Glutamatergic neuron (in vitro differentiated cells): ENCODE data around the gene CDH7. TPM values are rescaled to one million over a fixed set of nuclear protein-coding genes. Genes with fewer than 3 reads are reported as not detected.

Source experiments
- DNase-seq: peaks from one replicate; pipeline ENCODE4 v3.0.0; 2022
- H3K27ac Mint-ChIP-seq: one replicate; pipeline ENCODE4 v1.8.0; 2020; ENCODE audit warnings: mild to moderate bottlenecking, mixed read lengths, inconsistent platforms; ENCODE audit not compliant: unreplicated experiment
- H3K27me3 Mint-ChIP-seq: one replicate; pipeline ENCODE4 v1.8.0; 2020; ENCODE audit warnings: mild to moderate bottlenecking, moderate library complexity, mixed read lengths, inconsistent platforms; ENCODE audit not compliant: unreplicated experiment
- H3K36me3 Mint-ChIP-seq: one replicate; pipeline ENCODE4 v1.8.0; 2020; ENCODE audit warnings: mild to moderate bottlenecking, mixed read lengths, inconsistent platforms; ENCODE audit not compliant: unreplicated experiment
- H3K4me1 Mint-ChIP-seq: one replicate; pipeline ENCODE4 v1.8.0; 2020; ENCODE audit warnings: mild to moderate bottlenecking, low read depth, mixed read lengths, inconsistent platforms; ENCODE audit not compliant: unreplicated experiment
- H3K4me3 Mint-ChIP-seq: one replicate; pipeline ENCODE4 v1.8.0; 2020; ENCODE audit warnings: mild to moderate bottlenecking, mixed read lengths, inconsistent platforms; ENCODE audit not compliant: unreplicated experiment
- H3K9me3 Mint-ChIP-seq: one replicate; pipeline ENCODE4 v1.8.0; 2020; ENCODE audit warnings: mild to moderate bottlenecking, moderate library complexity, mixed read lengths, inconsistent platforms; ENCODE audit not compliant: unreplicated experiment
- total RNA-seq: library from RNA; stranded (reverse); fragmentation: NEBNext Ultra II Directional; extraction: Animal tissue kit (Norgen Biotek cat#: 25700); gene quantifications from one replicate; pipeline ENCODE4 v1.2.1, GENCODE V29; 2021; ENCODE audit not compliant: unreplicated experiment
- TF ChIP-seq, protein P1 (sequence below): fragments of 200-600 bp; sonication (generic); IDR thresholded peaks from one replicate; pipeline ENCODE4 v1.5.0; 2021; ENCODE audit not compliant: partially characterized antibody, unreplicated experiment

CDH7 gene
- total RNA-seq, 1 donor from 2014 or later, result 1.6 TPM

- peaks cover 10% of the 10 kb centered on the region for H3K9me3 Mint-ChIP-seq
- H3K27me3 Mint-ChIP-seq, result peaks cover 6% of the 10 kb centered on the region
- peak overlapping the region; percentile 24 for H3K27ac Mint-ChIP-seq
- no peaks in the 10 kb centered on the region for H3K36me3 Mint-ChIP-seq
- peak overlapping the region; percentile 89 for H3K4me3 Mint-ChIP-seq
- TF ChIP-seq, protein P1, sequence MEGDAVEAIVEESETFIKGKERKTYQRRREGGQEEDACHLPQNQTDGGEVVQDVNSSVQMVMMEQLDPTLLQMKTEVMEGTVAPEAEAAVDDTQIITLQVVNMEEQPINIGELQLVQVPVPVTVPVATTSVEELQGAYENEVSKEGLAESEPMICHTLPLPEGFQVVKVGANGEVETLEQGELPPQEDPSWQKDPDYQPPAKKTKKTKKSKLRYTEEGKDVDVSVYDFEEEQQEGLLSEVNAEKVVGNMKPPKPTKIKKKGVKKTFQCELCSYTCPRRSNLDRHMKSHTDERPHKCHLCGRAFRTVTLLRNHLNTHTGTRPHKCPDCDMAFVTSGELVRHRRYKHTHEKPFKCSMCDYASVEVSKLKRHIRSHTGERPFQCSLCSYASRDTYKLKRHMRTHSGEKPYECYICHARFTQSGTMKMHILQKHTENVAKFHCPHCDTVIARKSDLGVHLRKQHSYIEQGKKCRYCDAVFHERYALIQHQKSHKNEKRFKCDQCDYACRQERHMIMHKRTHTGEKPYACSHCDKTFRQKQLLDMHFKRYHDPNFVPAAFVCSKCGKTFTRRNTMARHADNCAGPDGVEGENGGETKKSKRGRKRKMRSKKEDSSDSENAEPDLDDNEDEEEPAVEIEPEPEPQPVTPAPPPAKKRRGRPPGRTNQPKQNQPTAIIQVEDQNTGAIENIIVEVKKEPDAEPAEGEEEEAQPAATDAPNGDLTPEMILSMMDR, result no peak
- DNase-seq, result no peak
- H3K4me1 Mint-ChIP-seq, result peaks cover 10% of the 10 kb centered on the region
Observed at GRCh38 chr18:65749841-65750240, 971 bp upstream of the CDH7 start.

GRCh38 chr18:65751155-65752085, 608 bp downstream of the CDH7 start:
- Mint-ChIP-seq H3K4me3 (peak overlapping the region; percentile 91), H3K36me3 (no peaks in the 10 kb centered on the region), H3K4me1 (peaks cover 15% of the 10 kb centered on the region), H3K27me3 (peaks cover 8% of the 10 kb centered on the region), H3K9me3 (peaks cover 12% of the 10 kb centered on the region), H3K27ac (peak overlapping the region; percentile 31)
- TF ChIP-seq, protein P1, result no peak
- DNase-seq, result peak; percentile 37

DNA sequence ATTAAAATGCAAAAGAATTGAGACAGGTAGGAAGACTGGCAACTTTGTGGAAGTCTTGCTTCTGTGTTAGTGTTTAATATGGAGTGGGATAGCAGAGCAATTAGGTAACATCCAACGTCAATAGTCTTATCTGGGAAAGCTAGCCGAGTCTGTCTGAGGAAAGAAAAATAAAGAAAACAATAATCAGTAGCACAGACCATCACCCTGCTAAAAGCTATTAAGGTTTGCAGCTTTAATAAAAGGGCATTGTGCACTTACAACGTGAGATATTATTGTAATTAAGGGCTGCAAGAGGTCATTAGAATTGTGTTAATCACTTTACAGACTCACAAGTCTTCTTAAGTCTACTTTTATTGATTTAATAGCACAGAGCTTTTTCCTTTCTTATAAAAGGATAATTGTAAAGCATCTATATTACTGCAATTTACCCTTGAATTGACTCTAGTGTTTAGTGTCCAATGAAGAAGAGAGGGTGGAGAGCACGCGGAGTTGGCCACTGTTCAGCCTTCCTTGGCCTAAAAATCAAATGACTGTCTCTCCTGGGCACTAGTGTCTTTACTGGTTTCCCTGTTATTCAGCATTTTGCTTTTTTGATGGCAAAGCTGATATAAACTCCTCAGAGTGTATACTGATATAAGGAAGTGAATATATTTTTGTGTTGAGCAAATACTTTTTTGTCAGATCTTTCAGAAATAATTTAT, 2.0 kb downstream of the CDH7 start:
- Mint-ChIP-seq H3K27ac (no peak overlapping the region), H3K4me3 (no peak overlapping the region), H3K4me1 (peaks cover 15% of the 10 kb centered on the region), H3K27me3 (peaks cover 8% of the 10 kb centered on the region), H3K36me3 (no peaks in the 10 kb centered on the region), H3K9me3 (peaks cover 12% of the 10 kb centered on the region)
- no peak for DNase-seq
- TF ChIP-seq, protein P1, result no peak

GRCh38 chr18:65753520-65753919, 2.7 kb downstream of the CDH7 start:
- Mint-ChIP-seq H3K27ac (no peak overlapping the region), H3K4me3 (no peak overlapping the region), H3K9me3 (peaks cover 12% of the 10 kb centered on the region), H3K27me3 (peaks cover 8% of the 10 kb centered on the region), H3K36me3 (no peaks in the 10 kb centered on the region), H3K4me1 (peaks cover 15% of the 10 kb centered on the region)
- DNase-seq, result peak; percentile 68
- TF ChIP-seq, protein P1, result peak; percentile 54

DNA sequence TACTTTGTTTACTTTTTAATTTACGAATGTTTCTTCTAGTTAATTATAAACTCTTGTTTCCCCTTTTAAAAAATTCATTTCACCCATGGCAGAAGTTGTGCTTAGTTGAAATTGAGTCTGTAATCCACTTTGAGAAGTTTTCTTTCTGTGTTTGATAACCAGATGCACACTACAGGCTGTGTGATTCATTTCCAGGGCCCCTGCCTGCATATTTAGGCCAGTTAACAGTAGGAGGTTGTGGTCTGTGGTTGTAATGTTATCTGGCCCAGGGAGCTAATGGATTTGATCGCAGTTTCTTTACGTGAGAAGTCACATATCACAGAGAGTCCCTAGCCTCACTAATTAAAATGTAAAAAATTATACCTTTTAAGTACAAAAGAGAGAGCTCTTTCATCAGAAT, 3.3 kb downstream of the CDH7 start:
- peaks cover 12% of the 10 kb centered on the region for H3K9me3 Mint-ChIP-seq
- H3K4me1 Mint-ChIP-seq, result peaks cover 15% of the 10 kb centered on the region
- TF ChIP-seq, protein P1, result no peak
- no peak overlapping the region for H3K27ac Mint-ChIP-seq
- H3K27me3 Mint-ChIP-seq, result peaks cover 8% of the 10 kb centered on the region
- no peak overlapping the region for H3K4me3 Mint-ChIP-seq
- no peak for DNase-seq
- H3K36me3 Mint-ChIP-seq, result no peaks in the 10 kb centered on the region
